Measurements from ENCODE around the gene HUS1.

DNA sequence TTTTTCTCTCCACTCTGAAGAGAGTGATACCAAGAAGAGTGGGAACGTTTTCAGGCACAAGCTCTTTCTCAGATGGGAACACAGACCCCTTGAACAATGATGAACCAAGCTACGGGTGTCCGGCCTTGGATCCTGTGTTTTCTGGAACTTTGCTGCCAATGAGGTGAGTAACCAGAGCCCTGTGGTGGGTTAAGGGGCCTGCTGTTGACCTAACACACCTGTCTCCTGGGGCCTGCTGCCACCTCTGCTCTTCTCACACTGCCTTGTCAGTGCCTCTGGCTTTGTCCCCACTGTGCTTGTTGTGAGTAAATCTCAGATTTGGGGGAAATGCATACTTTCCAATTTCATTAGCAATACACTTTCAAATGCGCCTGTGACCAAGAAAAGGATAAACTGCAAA lies 29.7 kb downstream of the HUS1 start:
- TF ChIP-seq, protein P1, sequence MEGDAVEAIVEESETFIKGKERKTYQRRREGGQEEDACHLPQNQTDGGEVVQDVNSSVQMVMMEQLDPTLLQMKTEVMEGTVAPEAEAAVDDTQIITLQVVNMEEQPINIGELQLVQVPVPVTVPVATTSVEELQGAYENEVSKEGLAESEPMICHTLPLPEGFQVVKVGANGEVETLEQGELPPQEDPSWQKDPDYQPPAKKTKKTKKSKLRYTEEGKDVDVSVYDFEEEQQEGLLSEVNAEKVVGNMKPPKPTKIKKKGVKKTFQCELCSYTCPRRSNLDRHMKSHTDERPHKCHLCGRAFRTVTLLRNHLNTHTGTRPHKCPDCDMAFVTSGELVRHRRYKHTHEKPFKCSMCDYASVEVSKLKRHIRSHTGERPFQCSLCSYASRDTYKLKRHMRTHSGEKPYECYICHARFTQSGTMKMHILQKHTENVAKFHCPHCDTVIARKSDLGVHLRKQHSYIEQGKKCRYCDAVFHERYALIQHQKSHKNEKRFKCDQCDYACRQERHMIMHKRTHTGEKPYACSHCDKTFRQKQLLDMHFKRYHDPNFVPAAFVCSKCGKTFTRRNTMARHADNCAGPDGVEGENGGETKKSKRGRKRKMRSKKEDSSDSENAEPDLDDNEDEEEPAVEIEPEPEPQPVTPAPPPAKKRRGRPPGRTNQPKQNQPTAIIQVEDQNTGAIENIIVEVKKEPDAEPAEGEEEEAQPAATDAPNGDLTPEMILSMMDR (IDR thresholded peaks at IDR 0.05), result no peak
- no peak for TF ChIP-seq POLR2A (IDR thresholded peaks at IDR 0.05)

All from body of pancreas (tissue), 4 donors.